ENCODE measurements around the gene C11orf58.

DNA sequence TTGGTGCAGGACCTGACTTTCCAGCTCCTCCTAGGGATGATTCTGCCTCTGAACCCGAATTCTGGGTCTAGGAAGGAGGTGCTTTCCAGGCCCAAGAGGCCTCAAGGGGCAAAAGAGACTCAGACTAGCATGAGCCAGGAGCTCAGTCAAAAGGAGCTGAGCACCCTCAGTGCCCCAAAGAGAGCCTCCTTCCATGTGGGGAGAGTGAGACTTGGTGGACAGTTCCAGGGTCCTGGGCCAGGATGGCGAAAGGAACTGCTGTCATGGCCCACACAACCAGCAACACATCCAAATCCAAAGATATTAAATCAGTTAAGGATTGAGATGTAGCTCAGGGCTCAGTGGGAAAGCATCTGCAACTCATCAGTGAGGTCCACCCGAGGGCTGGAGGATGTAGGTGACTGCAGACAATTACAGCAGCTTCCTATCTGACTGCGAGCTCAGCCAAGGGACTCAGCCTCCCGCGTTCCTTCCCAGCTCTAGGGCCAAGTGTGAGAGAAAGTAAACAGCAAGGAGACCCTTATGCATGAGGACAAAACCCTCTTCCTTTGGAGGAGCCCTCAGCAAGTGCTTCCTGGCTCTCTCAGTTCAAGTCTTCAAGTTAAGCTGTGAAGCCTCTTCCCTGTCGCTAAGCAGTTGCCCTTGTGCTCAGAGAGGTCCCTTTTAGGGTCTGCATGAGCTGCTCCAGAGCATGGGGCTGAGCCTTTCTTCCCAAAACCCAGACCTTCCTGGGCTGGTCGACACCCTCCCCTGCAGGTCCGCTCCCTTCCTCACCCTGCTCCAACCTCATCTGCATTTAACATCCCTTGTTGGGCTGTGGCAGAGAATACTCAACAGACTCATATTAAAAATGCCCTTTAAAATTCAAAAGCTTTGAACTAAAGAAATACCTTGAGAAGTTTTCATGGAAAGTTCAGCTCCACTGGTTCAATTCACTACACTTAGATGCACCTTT, 35.8 kb downstream of the C11orf58 start:
- TF ChIP-seq CREB1 (IDR thresholded peaks at IDR 0.05; ENCODE audit: low read depth) (no peak), EGR1 (IDR thresholded peaks at IDR 0.05) (no peak), RAD21 (IDR thresholded peaks at IDR 0.05; ENCODE audit: low read depth) (no peak)
- TF ChIP-seq, protein P1, sequence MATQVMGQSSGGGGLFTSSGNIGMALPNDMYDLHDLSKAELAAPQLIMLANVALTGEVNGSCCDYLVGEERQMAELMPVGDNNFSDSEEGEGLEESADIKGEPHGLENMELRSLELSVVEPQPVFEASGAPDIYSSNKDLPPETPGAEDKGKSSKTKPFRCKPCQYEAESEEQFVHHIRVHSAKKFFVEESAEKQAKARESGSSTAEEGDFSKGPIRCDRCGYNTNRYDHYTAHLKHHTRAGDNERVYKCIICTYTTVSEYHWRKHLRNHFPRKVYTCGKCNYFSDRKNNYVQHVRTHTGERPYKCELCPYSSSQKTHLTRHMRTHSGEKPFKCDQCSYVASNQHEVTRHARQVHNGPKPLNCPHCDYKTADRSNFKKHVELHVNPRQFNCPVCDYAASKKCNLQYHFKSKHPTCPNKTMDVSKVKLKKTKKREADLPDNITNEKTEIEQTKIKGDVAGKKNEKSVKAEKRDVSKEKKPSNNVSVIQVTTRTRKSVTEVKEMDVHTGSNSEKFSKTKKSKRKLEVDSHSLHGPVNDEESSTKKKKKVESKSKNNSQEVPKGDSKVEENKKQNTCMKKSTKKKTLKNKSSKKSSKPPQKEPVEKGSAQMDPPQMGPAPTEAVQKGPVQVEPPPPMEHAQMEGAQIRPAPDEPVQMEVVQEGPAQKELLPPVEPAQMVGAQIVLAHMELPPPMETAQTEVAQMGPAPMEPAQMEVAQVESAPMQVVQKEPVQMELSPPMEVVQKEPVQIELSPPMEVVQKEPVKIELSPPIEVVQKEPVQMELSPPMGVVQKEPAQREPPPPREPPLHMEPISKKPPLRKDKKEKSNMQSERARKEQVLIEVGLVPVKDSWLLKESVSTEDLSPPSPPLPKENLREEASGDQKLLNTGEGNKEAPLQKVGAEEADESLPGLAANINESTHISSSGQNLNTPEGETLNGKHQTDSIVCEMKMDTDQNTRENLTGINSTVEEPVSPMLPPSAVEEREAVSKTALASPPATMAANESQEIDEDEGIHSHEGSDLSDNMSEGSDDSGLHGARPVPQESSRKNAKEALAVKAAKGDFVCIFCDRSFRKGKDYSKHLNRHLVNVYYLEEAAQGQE (IDR thresholded peaks at IDR 0.05; ENCODE audit: low read depth): no peak
